ENCODE data around the gene GOLGA2.

- TF ChIP-seq TCF4 (CRISPR knock-in tag; IDR thresholded peaks at IDR 0.05; ENCODE audit: borderline replicate concordance) (no peak), ARNTL (CRISPR knock-in tag; IDR thresholded peaks at IDR 0.05; ENCODE audit: borderline replicate concordance, low read depth) (no peak), RARB (CRISPR knock-in tag; IDR thresholded peaks at IDR 0.05) (no peak), SNAI2 (CRISPR knock-in tag; IDR thresholded peaks at IDR 0.05) (no peak)
Observed at GRCh38 chr9:128323212-128323730, 47.5 kb upstream of the GOLGA2 start.
